CD4-positive, alpha-beta T cell treated with Interleukin-12 subunit alpha and Interleukin-12 subunit beta, for 1 hour (primary cell): ENCODE data around the gene SH3RF2.
"Not testable (repeated sequence)": the region's sequence is repeated elsewhere in the genome, so short reads cannot be mapped to it uniquely, and the experiment has no call there.

ENCODE experiments used
- DNase-seq: peaks from one replicate; pipeline ENCODE4 v3.0.0-alpha.2; 2020

Gene SH3RF2

GRCh38 chr5:145951071-145951470 lies 14.7 kb downstream of the SH3RF2 start:
- no peak for DNase-seq

GRCh38 chr5:145953202-145953601 lies 16.8 kb downstream of the SH3RF2 start:
- no peak for DNase-seq

GRCh38 chr5:145954140-145954539 lies 17.8 kb downstream of the SH3RF2 start:
- not testable (repeated sequence) for DNase-seq

GRCh38 chr5:145957388-145957787 lies 21.0 kb downstream of the SH3RF2 start:
- DNase-seq = no peak

- DNase-seq = no peak
Observed at GRCh38 chr5:145958436-145958835, 22.1 kb downstream of the SH3RF2 start.

GRCh38 chr5:145960166-145960565 lies 23.8 kb downstream of the SH3RF2 start:
- DNase-seq = no peak

- no peak for DNase-seq
Observed at GRCh38 chr5:145960848-145961600, 24.6 kb downstream of the SH3RF2 start.

- DNase-seq = no peak
Observed at GRCh38 chr5:145962001-145962400, 25.6 kb downstream of the SH3RF2 start.

- not testable (repeated sequence) for DNase-seq
Observed at GRCh38 chr5:145964008-145964407, 27.6 kb downstream of the SH3RF2 start.

- no peak for DNase-seq
Observed at GRCh38 chr5:145965804-145966203, 29.4 kb downstream of the SH3RF2 start.

GRCh38 chr5:145967296-145967695 lies 30.9 kb downstream of the SH3RF2 start:
- no peak for DNase-seq

- DNase-seq = no peak
Observed at GRCh38 chr5:145968970-145969713, 32.8 kb downstream of the SH3RF2 start.

GRCh38 chr5:145969714-145970092 lies 33.3 kb downstream of the SH3RF2 start:
- DNase-seq = no peak

GRCh38 chr5:145971108-145971507 lies 34.7 kb downstream of the SH3RF2 start:
- no peak for DNase-seq

GRCh38 chr5:145971701-145972100 lies 35.3 kb downstream of the SH3RF2 start:
- no peak for DNase-seq

GRCh38 chr5:145975001-145975360 lies 38.6 kb downstream of the SH3RF2 start:
- DNase-seq = no peak

- no peak for DNase-seq
Observed at GRCh38 chr5:145975361-145976066, 39.1 kb downstream of the SH3RF2 start.

GRCh38 chr5:145976431-145977155 lies 40.2 kb downstream of the SH3RF2 start:
- no peak for DNase-seq

- no peak for DNase-seq
Observed at GRCh38 chr5:145978171-145978570, 41.8 kb downstream of the SH3RF2 start.

GRCh38 chr5:145978708-145979107 lies 42.3 kb downstream of the SH3RF2 start:
- DNase-seq = no peak

GRCh38 chr5:145979270-145980223 lies 43.2 kb downstream of the SH3RF2 start:
- no peak for DNase-seq

- DNase-seq = no peak
Observed at GRCh38 chr5:145980259-145980658, 43.9 kb downstream of the SH3RF2 start.
